ENCODE measurements around the gene HDAC4. TPM values are rescaled to one million over a fixed set of nuclear protein-coding genes. Genes with fewer than 3 reads are reported as not detected.

Gene HDAC4
- total and polyA plus RNA-seq, 10 of the 15 experiments (the other 5 are each of a cell fraction or from before 2014, with no cell fraction given), result 0.22 to 15.7 (median 4.8) TPM

- TF ChIP-seq PKNOX1 (IDR thresholded peaks at IDR 0.05) (no peak), HDAC6 (IDR thresholded peaks at IDR 0.05; ENCODE audit: unreplicated experiment) (no peak), KDM1A (IDR thresholded peaks at IDR 0.05; ENCODE audit: borderline replicate concordance) (no peak), E2F8 (IDR thresholded peaks at IDR 0.05; ENCODE audit: low read depth, partially characterized antibody) (no peak)
Observed at GRCh38 chr2:239258248-239258647, 142.6 kb downstream of the HDAC4 start (continued).

GRCh38 chr2:239257511-239257937 lies 143.3 kb downstream of the HDAC4 start:
- ChIA-PET SMC1A (ENCODE audit: uncharacterized antibody, unreplicated experiment) (no interaction called here), POLR2A (no interaction called here), RAD21 (ENCODE audit: unreplicated experiment) (interaction anchor here (0.6 kb wide), 1 partner anchor 112 kb away, joined by 3 read pairs; no protein-coding TSS in a partner anchor), CTCF (interaction anchor here (1.9 kb wide), 1 partner anchor 10 kb away, joined by 5 read pairs; no protein-coding TSS in a partner anchor)
- H3K36me3 ChIP-seq (ENCODE audit: control insufficient read depth in 2 of 2, insufficient read depth in 2 of 2, low read length in 1 of 2), result no peaks in the 10 kb centered on the region
- no peak for DNase-seq (ENCODE audit: low read depth, low spot score)
- no peak overlapping the region for H3K4me2 ChIP-seq (ENCODE audit: control insufficient read depth, insufficient read depth)
- H3K79me2 ChIP-seq (ENCODE audit: control insufficient read depth, insufficient read depth, low read length), result no peaks in the 10 kb centered on the region
- peaks cover 13% of the 10 kb centered on the region for H4K20me1 ChIP-seq (ENCODE audit: control insufficient read depth, insufficient read depth)
- no peak overlapping the region for H3K9ac ChIP-seq (ENCODE audit: control insufficient read depth, insufficient read depth, low read length)
- H3K4me3 ChIP-seq, result no peak overlapping the region
- no peak overlapping the region for H2AFZ ChIP-seq (ENCODE audit: control insufficient read depth, low read depth, low read length)
- FAIRE-seq, result no peak
- no peak overlapping the region for H3K27ac ChIP-seq (ENCODE audit: control insufficient read depth, insufficient read depth)
- intact Hi-C loops (cut with micrococcal nuclease; ENCODE audit: unreplicated experiment) (loop anchor here (10.0 kb wide), 1 partner anchor 113 kb away; no protein-coding TSS in a partner anchor), in situ Hi-C loops (cut with MboI) (no loop called here)
- ATAC-seq, result peak; percentile 41
- H3K9me3 ChIP-seq (replicated peaks; ENCODE audit: control insufficient read depth, insufficient read depth, low read length), result peaks cover 4% of the 10 kb centered on the region; the same call in 2 of the 3 replicates
- H3K27me3 ChIP-seq (replicated peaks in 1 of 2; ENCODE audit: control insufficient read depth in 2 of 2, insufficient read depth in 2 of 2, low read length in 1 of 2), result peaks cover 0 to 7% of the 10 kb centered on the region in 2 experiments; a peak in 2 of 4 replicates
- peaks cover 35% of the 10 kb centered on the region for H3K4me1 ChIP-seq (ENCODE audit: control insufficient read depth, insufficient read depth, low read length)
- BruUV-seq (replicated peaks), result no TSS peak
- TF ChIP-seq SMAD1 (IDR thresholded peaks at IDR 0.05; ENCODE audit: low read depth, partially characterized antibody) (peak; percentile 25), DPF2 (IDR thresholded peaks at IDR 0.05) (0 out of 2 replicates have a peak, but pooled peaks have one; percentile 29), IKZF2 (IDR thresholded peaks at IDR 0.05) (peak in 1 of 2 experiments; percentile 27; a peak in 1 of 4 replicates), CEBPZ (IDR thresholded peaks at IDR 0.05; ENCODE audit: low read depth, low read length) (no peak), MTA2 (IDR thresholded peaks at IDR 0.05; ENCODE audit: low read depth) (peak; percentile 64), ZBED1 (IDR thresholded peaks at IDR 0.05; ENCODE audit: borderline replicate concordance) (0 out of 2 replicates have a peak, but pooled peaks have one; percentile 25), E2F4 (IDR thresholded peaks at IDR 0.05; ENCODE audit: low read depth, low read length) (no peak), ATF7 (IDR thresholded peaks at IDR 0.05; ENCODE audit: low read depth) (peak; percentile 98), JUND (IDR thresholded peaks at IDR 0.05; ENCODE audit: low read depth, low read length) (peak; percentile 67), JUNB (IDR thresholded peaks at IDR 0.05) (peak; percentile 54; the same call in 1 of the 2 replicates), BCL11A (IDR thresholded peaks at IDR 0.05; ENCODE audit: low read depth, low read length) (peak; percentile 77), MEF2B (IDR thresholded peaks at IDR 0.05; ENCODE audit: partially characterized antibody, poor library complexity, severe bottlenecking) (peak; percentile 39)

Data from GM12878 (cell line).